Measurements from ENCODE around the gene NELL1.

GRCh38 chr11:20652150-20652806, 17.1 kb upstream of the NELL1 start:
- TF ChIP-seq POLR2AphosphoS5 (IDR thresholded peaks at IDR 0.05; ENCODE audit: borderline replicate concordance, low read depth, low read length) (no peak), EZH2 (IDR thresholded peaks at IDR 0.05) (no peak), FOXP2 (optimal IDR thresholded peaks at IDR 0.05; ENCODE audit: control extremely low read depth, extremely low read length, insufficient read depth) (no peak)

Data from SK-N-MC (cell line).